ENCODE results near the gene TTC9.

Gene TTC9

DNA sequence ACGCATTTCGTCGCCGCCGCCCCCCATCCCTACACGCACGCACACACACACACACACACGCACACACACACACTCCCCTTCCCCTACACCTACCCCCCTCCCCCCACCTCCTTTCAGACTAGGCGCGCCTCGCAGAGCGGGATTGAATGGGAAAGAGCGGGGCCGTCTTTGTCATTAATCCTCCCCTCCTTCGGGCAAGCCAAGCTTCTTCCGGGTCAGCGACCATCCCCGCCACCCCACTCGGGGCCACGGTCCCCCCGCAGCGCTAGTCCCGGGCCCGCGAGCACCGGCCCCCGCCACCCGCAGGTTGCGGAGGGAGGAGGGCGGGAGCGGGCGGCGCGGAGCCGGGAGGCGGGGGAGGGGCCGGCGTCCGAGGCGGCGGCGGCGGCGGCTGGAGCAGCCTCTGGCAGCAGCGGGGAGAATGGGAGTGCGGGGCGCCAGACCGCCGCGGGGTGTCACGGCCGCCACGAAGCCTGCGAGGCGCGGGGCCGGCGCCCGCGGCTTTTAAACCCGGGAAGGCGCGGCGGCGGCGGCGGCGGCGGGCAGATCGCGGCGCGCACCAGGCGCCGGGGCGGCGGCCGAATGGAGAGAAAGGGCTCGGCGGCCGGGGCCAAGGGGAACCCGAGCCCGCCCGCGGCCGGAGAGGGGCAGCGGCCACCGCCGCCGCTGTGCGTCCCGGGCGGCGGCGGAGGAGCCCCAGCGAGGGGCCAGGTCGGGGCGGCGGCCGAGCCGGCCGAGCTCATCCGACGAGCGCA lies at the start of gene TTC9:
Gene TTC9 (plus strand): TSS at position 369 of the 755 bp plus-strand sequence. CDS start 214 bp downstream, at position 583.
- DNase-seq (ENCODE audit: low read depth): no peak

DNA sequence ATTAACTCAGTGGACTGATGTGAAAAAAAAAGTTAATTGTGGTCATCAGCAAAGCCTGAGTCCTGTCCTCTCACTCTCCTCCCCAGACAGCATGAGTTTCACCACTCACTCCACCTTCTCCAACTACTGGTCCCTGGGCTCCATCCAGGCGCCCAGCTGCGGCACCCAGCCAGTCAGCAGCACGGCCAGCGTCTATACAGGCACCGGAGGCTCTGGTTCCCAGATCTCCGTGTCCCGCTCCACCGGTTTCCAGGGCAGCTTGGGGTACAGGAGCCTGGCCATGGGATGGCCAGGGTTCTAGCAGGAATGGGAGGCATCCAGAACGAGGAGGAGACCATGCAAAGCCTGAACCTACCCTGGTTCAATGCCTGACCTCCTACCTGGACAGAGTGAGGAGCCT lies 47.3 kb upstream of the TTC9 start:
- no peak for DNase-seq (ENCODE audit: low read depth)

DNA sequence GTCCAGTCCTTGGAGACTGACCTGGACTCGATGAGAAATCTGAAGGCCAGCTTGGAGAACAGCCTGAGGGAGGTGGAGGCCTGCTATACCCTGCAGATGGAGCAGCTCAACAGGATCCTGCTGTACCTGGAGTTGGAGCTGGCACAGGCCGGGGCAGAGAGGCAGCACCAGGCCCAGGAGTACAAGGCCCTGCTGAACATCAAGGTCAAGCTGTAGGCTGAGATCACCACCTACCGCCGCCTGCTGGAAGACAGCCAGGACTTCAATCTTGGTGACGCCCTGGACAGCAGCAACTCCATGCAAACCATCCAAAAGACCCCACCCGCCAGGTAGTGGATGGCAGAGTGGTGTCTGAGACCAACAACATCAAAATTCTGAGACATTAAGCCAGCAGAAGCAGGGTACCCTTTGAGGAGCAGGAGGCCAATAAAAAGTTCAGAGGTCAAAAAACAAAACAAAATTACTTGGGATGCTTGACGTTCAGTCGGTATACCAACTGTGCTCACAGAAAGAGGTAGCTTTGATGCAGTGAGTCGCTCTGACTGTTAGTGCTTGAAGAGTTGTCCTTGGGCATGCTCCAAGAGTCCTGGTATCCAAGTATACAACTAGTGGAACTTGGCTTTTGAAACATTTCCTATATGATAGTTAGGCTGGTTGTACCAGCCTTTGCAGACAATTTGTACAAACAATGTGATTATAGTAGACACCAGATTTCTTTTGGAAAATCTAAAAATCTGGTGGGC lies 46.1 kb upstream of the TTC9 start:
- no peak for DNase-seq (ENCODE audit: low read depth)

DNA sequence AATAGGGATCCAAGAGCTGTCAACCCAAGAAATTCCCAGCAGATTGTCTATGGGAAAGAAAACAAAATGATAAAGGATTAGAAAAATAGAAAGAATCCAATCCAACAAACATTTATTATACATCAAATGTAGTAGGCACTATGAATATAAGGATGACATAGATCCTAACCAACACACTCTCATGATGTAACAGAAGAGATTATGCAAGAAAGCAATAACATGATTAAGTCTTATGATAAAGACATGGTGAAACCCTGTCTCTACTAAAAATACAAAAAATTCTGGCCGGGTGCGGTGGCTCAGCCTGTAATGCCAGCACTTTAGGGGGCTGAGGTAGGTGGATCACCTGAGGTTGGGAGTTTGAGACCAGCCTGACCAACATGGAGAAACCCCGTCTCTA lies 44.0 kb upstream of the TTC9 start:
- no peak for DNase-seq (ENCODE audit: low read depth)

DNA sequence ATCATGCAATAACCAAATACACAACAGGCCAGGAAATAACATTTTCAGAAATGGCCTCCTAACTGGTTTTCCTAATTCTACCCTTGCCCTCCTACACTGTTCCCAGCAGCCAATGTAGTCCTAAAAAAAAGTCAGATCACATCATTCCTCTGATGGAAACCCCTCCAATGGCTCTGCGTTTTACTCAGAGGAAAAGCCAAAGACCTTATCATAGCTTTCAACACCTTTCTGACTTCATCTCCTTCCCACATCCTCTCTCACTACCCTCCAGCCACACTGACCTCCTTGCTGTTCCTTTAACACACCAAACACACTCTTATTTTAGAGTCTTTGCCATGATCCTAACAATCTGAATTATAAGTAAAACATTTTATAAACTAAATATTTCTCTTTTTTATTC lies 42.4 kb upstream of the TTC9 start:
- no peak for DNase-seq (ENCODE audit: low read depth)

DNA sequence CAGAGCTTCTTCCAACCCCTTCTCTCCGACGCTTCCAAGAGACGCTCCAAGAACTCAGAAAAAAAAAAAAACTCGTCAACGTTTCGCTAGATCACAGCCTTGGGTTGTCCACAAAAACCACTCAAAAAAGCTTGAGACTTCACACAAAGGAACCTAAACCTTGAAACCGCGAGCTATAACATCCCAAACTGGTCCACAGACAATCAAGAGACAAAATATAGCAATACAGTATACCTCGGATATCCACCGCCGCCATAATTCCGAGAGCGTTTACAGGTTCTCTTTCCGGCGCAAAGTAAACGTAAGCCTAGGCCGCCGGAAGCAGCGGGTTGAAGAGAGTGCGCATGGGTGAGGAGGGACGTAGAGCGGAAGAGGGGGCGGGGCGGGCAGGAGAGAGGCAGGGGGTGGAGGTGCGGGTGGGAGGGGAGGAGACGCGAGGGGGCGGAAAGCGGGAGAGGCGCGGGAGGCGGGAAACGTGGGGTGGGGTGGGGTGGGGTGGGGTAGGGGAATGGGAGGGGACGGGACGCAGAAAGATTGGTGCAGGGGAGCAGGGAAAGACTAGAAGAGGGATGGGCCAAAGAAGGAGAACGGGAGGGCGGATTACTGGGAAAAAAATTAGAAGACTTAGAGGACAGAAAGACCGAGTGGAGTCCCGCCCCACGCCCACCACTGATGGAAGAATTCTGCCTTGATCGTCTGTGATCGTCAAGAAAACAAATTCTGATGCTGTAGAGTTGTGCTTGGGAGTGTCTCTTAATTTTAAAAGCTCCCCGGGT lies 41.1 kb upstream of the TTC9 start, which contains the start of gene MED6:
Gene MED6 (minus strand): TSS at position 274 of the 776 bp plus-strand sequence. CDS start 18 bp downstream, at position 256.
- DNase-seq (ENCODE audit: low read depth): peak; percentile 90

DNA sequence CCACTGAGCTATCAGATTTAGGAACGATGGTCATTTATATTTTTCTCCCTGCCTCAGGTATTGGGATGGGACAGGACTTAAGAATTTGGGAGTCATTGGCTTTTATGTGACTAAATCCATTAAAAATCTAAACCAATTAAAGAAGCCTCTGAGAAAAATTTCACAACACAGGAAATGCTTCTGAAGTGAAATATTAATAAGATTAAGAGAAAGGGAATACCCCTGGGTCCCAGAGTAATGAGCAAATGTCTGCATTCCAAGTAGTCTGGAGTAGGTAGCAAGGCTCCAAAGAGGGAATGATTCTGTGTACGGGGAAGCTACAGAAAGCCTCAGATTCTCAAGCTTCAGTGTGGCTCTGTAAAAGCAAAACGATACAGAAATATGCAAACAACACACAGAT lies 40.6 kb upstream of the TTC9 start:
- no peak for DNase-seq (ENCODE audit: low read depth)

DNA sequence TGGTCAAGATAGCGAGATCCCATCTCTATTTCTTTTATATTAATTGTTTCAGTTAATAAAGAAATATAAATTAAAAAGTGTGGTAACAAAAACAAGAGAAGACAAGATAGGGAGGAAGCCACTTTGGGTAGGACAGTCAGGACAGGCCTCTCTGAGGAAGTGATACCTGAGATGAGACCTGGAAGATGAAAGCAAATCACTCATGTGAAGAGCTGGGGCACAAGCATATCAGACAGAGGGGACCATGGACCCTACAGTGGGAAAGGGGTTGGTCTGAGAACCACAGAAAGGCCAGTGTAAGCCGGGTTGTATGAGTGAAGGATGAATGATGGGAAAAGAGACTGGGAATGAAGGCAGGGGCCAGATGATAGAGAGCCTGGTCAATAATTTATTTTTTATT lies 39.5 kb upstream of the TTC9 start:
- no peak for DNase-seq (ENCODE audit: low read depth)

DNA sequence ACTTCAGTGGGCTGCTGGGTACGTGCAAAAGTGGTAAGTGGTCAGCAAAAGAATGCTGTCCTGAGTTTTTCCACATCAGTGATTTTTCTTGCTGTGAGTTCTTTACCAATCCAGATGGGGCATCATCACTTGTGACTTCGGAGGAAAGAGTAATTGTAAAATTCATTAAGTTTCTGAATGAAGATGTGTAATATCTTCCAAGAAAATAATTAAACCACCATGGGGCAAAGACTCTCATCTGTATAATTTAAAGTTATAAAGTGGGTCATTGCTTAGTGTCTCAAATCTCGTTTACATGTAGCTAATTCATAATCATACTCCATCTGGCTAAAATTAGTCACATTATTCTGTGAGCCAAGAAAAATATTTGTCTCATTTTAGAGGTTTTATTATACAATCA lies 30.5 kb upstream of the TTC9 start:
- no peak for DNase-seq (ENCODE audit: low read depth)

DNA sequence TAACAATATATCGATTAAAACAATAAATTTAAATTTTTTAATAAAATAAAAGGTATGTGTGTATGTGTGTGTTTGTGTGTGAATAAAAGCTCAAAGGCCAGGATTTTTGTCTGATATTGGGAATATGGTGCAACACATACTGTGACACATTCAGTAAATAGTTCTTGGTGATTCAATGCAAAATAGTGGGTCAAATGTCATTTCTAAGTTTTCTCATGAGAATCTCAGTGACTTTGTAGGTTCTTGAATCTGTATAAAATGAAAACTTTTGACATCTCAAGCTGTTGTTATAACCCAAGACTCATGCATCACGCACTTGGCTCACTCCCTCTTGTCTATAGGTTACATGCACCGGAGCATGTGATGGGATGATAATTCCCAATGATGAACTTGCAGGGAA lies 25.1 kb upstream of the TTC9 start:
- no peak for DNase-seq (ENCODE audit: low read depth)

DNA sequence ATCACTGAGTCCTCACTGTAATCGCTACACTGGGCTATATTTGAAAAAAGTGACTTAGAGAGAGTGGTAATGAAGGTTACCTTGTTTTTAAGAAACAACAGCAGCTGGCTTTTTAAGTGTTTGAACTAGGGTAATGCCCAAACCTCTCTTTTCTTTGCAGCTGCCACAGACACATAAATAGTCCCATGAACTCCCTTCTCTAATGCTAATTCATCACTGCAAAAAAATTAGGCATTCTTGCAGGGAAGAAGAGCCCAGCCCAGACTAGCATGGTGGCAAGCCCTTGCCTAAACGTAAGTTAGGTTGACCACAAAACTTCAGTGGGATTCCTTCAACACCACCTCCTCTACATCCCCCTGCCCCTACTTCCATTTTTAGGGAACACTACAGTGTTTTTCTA lies 23.4 kb upstream of the TTC9 start:
- DNase-seq (ENCODE audit: low read depth): no peak

DNA sequence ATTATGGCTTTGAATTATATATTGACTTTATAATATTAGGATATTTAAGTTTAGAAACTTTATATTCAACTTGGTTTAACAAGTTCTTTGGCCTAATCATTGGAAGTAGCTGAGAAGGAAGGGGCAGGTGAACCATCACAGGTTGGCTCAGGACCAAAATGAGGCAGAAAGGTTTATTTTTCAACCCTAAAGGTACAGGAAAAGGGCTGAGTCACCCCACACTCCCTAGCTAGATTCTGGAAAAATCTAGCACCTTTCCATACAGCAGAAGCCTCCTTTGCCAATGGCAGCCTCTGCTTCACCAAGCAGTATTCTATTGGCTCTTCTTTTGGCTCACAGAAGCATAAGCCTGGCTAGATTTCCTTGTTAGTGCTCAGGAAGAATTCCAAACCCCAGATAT lies 22.0 kb upstream of the TTC9 start:
- no peak for DNase-seq (ENCODE audit: low read depth)

DNA sequence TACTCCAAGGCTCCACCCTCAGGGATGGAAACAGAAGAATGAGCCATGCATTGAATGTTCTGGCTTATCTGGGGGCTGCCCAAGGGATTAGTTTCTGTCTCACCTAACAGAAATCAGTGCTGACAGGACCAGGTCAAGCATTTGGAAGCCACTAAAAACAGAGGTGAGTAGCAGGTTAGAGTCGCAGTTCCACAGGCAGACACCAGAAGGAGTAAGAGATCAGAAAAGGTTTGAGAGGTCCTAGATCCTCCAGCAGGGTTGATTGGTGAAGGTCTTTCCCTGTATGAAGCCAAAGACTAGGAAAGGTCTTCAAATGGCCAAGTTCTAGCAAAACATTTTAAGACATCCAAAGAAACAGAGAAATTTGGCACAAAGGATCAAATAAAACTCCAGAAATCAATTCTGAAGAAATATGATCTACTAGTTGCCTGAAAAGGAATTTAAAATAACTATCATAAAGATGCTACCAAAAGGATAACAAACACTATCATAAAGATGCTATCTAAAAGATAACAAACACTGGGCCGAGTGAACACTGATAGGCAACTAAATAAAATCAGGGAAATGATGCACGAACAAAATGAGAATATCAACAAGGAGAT lies 19.5 kb upstream of the TTC9 start:
- peak; percentile 48 for DNase-seq (ENCODE audit: low read depth)

DNA sequence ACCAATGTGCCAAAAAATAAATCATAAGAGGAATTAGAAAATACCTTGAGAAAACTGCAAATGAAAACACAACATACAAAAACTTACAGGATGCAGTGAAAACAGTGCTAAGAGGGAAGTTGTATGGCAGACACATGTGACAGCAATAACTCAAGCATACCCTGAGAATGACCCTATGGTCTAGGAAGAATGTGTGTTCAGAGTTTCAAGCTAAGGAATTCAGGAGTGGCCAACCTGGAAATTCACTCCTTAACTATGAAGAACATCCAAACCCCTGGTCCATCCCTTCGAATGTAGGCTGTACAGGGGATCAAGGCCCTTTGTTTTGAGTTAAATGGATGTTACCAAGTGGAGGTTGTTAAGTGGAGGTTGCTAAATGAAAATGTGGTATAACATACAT lies 16.7 kb upstream of the TTC9 start:
- DNase-seq (ENCODE audit: low read depth): no peak

DNA sequence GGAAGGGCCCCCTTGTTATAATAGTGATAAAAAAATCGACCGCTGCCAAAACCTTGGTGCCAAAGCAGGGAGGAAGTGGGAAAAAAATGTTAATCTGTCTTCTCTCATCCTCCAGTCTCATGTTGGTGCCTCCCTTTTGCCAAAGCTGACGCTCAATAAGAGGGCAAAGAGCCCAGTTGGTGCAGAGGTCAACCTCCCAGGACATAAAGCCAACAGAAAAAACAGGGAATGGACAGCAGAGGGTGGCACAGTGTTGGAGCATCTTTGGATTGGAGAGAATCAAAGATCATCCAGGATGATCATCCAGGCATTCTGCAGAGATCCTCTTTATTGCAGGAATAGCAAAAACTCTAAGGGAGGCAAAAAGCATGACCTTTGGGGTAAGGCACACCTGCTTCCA lies 9.8 kb upstream of the TTC9 start:
- no peak for DNase-seq (ENCODE audit: low read depth)

DNA sequence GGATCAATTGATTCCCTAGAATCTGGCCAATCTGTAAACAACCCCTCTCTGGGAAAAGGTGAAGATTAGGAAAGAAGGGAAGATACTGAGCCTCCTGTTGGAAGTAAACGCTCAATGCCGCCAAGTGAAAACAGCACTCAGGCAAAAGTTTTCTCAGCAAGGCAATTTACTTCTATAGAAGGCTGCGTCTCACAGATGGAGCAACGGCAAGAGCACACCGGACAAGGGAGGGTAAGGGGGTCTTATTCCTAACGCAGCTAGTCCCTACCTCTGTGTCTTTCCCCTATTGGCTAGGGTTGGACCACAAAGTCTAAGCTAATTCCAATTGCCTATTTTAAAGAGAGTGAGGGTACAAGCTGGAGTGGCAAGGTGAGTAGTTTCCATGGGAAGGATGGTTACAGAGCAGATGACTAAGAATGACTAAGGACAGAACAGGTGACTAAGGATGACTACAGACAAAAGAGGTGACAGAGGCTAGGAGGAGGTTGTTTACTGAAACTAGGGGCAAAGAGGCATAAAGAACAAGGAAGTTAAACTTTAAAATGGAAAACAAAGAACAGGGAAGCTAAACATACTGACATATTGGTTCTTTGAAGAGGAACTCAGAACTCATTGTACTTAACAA lies 5.6 kb upstream of the TTC9 start:
- DNase-seq (ENCODE audit: low read depth): no peak

DNA sequence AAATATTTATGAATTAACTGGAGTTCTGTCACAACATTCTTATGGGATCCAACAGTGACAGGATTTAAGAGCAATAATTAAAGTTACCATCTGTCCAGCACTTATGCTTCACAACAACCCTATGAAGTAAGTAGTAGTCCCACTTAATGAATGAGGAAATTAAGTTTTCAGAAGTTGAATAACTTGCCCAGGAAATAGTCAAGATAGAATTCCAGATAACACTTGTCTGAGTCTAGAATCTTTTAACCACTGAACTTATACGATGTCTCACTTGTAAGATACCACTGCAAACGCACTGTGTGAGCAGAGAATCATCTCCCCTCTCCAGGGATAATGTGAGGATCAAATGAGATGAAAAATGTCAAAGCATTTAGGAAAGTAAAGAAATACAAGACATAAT lies 3.3 kb upstream of the TTC9 start:
- DNase-seq (ENCODE audit: low read depth): no peak

DNA sequence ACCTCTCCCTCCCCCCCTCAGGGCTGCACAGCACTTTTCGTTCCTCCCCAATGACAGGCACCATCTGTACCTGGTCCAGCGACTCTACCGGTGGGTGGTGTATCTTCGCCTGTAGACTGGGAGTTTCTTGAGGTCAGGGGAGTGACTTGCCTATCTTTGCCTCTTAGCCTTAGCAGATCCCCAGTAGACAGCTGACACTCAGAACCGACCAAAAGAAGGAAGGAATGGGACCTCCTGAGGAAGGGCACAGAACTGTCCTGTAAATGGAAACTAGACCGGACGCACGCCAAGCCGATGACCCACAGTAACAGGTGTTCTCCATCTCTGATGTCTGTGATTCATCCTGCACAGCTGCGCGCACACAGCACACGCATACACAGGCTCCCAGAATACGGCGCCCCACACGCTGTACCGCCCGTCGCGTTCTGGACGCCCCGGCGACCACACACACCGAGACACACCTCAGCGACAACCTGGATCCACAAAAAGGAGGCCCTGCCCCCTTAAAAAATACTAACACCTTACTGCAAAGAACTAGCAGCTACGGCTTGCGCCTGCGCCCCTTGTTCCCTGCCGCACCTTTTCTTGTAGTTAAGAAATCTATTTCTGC lies 673 bp upstream of the TTC9 start:
- DNase-seq (ENCODE audit: low read depth): peak; percentile 29

DNA sequence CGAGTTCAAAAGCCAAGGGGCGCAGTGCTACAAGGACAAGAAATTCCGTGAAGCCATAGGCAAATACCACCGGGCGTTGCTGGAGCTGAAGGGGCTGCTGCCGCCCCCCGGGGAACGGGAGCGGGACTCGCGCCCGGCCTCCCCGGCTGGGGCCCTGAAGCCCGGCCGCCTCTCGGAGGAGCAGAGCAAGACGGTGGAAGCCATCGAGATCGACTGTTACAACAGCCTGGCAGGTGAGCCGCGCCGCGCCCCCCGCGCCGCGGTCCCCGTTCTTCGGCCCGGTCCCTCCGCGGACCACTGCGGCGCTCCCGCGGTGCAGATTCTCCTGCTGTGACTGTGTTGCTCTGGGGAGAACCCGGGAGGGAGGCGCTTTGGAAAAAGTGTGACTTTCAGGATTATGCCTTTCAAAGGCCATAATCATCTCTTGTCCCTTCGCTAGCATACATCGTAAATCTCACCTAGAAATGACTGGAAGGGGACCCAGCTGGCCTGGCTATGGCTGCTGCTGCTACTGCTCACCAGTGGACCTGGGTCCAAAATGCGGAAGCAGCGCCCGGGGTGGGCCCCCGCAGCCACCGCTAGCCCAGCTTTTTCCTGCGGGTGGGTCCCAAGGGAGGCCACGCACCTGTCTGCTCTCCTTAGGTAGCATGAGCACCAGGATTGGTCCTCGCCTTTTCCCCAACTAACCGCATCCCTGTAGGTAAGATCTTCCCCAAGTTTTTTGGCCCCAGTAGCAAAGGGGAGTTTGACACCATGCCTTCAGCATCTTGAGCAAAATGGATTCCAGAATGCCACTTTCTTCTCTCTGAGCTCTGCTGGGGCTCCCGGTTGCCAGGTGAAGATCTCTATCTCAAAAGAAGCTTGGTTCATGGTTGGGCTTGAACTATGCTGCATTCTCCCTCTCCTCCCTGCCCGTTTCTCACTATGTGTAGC lies 853 bp downstream of the TTC9 start:
- DNase-seq (ENCODE audit: low read depth): peak; percentile 25

DNA sequence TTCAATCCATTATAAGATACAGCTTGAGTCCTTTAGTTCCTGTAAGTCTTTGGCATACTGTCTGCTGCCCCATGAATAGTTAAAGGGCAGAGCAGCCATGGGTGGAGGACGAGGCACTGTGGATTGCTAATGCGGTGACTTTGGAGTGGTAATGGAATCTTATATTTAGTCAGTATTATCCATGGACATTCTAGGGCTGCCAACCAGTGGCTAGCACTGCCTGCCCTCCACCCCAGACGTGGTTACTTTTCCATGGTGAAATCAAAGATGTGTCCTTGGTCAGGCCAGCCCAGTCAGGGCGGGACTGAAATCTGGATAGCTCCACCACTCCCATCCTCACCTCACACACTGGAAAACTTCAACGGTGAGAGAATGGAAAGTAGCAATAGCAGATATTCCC lies 2.3 kb downstream of the TTC9 start:
- DNase-seq (ENCODE audit: low read depth): no peak

Data from activated T-cell treated with anti-CD3 and anti-CD28 coated beads for 1 hour (primary cell).